Measurements from ENCODE around the gene ARHGAP25. TPM values are rescaled to one million over a fixed set of nuclear protein-coding genes. Genes with fewer than 3 reads are reported as not detected.

Gene ARHGAP25
- total and polyA plus RNA-seq, 2 of the 4 experiments (the other 2 are of a cell fraction), result 0.29 to 0.36 TPM

- Histone ChIP-seq H3K4me1 (ENCODE audit: control insufficient read depth, insufficient read depth, low read length) (no peaks in the 10 kb centered on the region), H2BK120ac (ENCODE audit: low read depth, low read length) (no peak overlapping the region), H3K4me2 (ENCODE audit: low read depth, low read length) (no peak overlapping the region), H3K27ac (ENCODE audit: insufficient read depth, low read length) (no peak overlapping the region), H3K14ac (replicated peaks; ENCODE audit: low read depth, low read length) (no peak overlapping the region), H2BK20ac (ENCODE audit: low read depth, low read length) (no peak overlapping the region), H2AFZ (replicated peaks; ENCODE audit: low read length, poor library complexity) (no peak overlapping the region), H3K18ac (ENCODE audit: low read depth, low read length) (no peak overlapping the region), H3K79me1 (ENCODE audit: low read depth in 1 of 2, low read length in 2 of 2) (no peaks in the 10 kb centered on the region), H2AK5ac (ENCODE audit: low read depth, low read length) (no peak overlapping the region), H3K56ac (ENCODE audit: extremely low read depth, insufficient read depth, low read length) (no peak overlapping the region), H3K27me3 (ENCODE audit: control insufficient read depth, insufficient read depth, low read length) (peaks cover 33% of the 10 kb centered on the region), H2BK5ac (ENCODE audit: low read depth, low read length, poor library complexity, severe bottlenecking) (no peak overlapping the region), H3K4me3 (ENCODE audit: insufficient read depth, low read depth, low read length) (no peak overlapping the region), H3K9me1 (ENCODE audit: insufficient read depth, low read length) (no peaks in the 10 kb centered on the region), H4K5ac (ENCODE audit: low read depth, low read length) (no peak overlapping the region), H2BK15ac (ENCODE audit: low read depth, low read length) (no peak overlapping the region), H4K91ac (ENCODE audit: insufficient read depth, low read depth, low read length) (no peak overlapping the region), H3K36me3 (ENCODE audit: control insufficient read depth, insufficient read depth, low read length) (no peaks in the 10 kb centered on the region), H4K20me1 (ENCODE audit: insufficient read depth, low read length) (no peaks in the 10 kb centered on the region), H3K9ac (ENCODE audit: low read depth, low read length) (no peak overlapping the region), H2AK9ac (replicated peaks; ENCODE audit: low read depth, low read length, poor library complexity) (no peak overlapping the region), H3K9me3 (ENCODE audit: control insufficient read depth, insufficient read depth, low read length) (peaks cover 8% of the 10 kb centered on the region), H3K23ac (ENCODE audit: low read depth, low read length) (no peak overlapping the region), H3K4ac (ENCODE audit: low read depth, low read length) (no peak overlapping the region), H4K8ac (ENCODE audit: low read depth in 2 of 2, low read length in 2 of 2) (no peak overlapping the region)
- CTCF ChIA-PET, result interaction anchor here (0.7 kb wide), 1 partner anchor 9 kb away, joined by 3 read pairs; no protein-coding TSS in a partner anchor
- dilution Hi-C loops (cut with HindIII; ENCODE audit: low sequenced_read_pairs, unreplicated experiment), result no loop called here
- no peak for TF ChIP-seq SMC3 (IDR thresholded peaks at IDR 0.05; ENCODE audit: low read depth, low read length)
- TF ChIP-seq USF2 (IDR thresholded peaks at IDR 0.05; ENCODE audit: low read depth, low read length), result no peak
- TF ChIP-seq CTCF (conservative IDR thresholded peaks at IDR 0.05; ENCODE audit: low read depth, low read length), result no peak
- no peak for TF ChIP-seq MXI1 (IDR thresholded peaks at IDR 0.05; ENCODE audit: borderline replicate concordance, low read depth, low read length)
- no peak for TF ChIP-seq FOS (IDR thresholded peaks at IDR 0.05; ENCODE audit: low read depth, low read length)
- no peak for TF ChIP-seq RFX5 (IDR thresholded peaks at IDR 0.05; ENCODE audit: low read depth, low read length)
- TF ChIP-seq, protein P1, sequence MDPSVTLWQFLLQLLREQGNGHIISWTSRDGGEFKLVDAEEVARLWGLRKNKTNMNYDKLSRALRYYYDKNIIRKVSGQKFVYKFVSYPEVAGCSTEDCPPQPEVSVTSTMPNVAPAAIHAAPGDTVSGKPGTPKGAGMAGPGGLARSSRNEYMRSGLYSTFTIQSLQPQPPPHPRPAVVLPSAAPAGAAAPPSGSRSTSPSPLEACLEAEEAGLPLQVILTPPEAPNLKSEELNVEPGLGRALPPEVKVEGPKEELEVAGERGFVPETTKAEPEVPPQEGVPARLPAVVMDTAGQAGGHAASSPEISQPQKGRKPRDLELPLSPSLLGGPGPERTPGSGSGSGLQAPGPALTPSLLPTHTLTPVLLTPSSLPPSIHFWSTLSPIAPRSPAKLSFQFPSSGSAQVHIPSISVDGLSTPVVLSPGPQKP (IDR thresholded peaks at IDR 0.05; ENCODE audit: borderline replicate concordance, low read depth, low read length), result no peak
- TF ChIP-seq CHD1 (IDR thresholded peaks at IDR 0.05; ENCODE audit: low read depth, low read length), result no peak
- TF ChIP-seq BHLHE40 (IDR thresholded peaks at IDR 0.05; ENCODE audit: low read depth, low read length), result no peak
- TF ChIP-seq RCOR1 (IDR thresholded peaks at IDR 0.05; ENCODE audit: insufficient replicate concordance, low read length), result no peak
- TF ChIP-seq POLR2A (IDR thresholded peaks at IDR 0.05; ENCODE audit: low read depth, low read length), result no peak
- no peak for TF ChIP-seq MAFK (IDR thresholded peaks at IDR 0.05; ENCODE audit: low read depth, low read length)
- no peak for TF ChIP-seq MAZ (IDR thresholded peaks at IDR 0.05; ENCODE audit: borderline replicate concordance, low read depth, low read length)
- no peak for TF ChIP-seq CEBPB (IDR thresholded peaks at IDR 0.05; ENCODE audit: low read depth, low read length)
- no peak for TF ChIP-seq RAD21 (IDR thresholded peaks at IDR 0.05; ENCODE audit: low read length)
- no peak for TF ChIP-seq NFE2L2 (IDR thresholded peaks at IDR 0.05; ENCODE audit: low read depth, low read length)
- POLR2A ChIA-PET (ENCODE audit: unreplicated experiment), result no interaction called here
- BruUV-seq (replicated peaks), result no TSS peak
- ATAC-seq (ENCODE audit: low read depth), result no peak
- intact Hi-C loops (cut with micrococcal nuclease), result no loop called here
- in situ Hi-C loops (cut with MboI; ENCODE audit: low sequenced_read_pairs), result no loop called here
- WGBS, 2 experiments (ENCODE audit: extremely low coverage in 2 of 2, insufficient read length in 1 of 2), result no CpG with 5 or more reads among the region's 2 CpGs
- DNase-seq, result no peak
Measured at GRCh38 chr2:68700560-68700959, 34.1 kb upstream of the ARHGAP25 start.
